Measurements from ENCODE around the gene ITFG1. TPM values are rescaled to one million over a fixed set of nuclear protein-coding genes. Genes with fewer than 3 reads are reported as not detected.

ITFG1 gene
- total RNA-seq, 1 experiment from 2014 or later, result 20.0 TPM

- H3K9ac ChIP-seq (ENCODE audit: low read length), result no peak overlapping the region
- ChIA-PET POLR2A (ENCODE audit: unreplicated experiment) (no interaction called here), CTCF (no interaction called here)
- H4K20me1 ChIP-seq (ENCODE audit: low read length), result no peaks in the 10 kb centered on the region
- no peak overlapping the region for H3K4me2 ChIP-seq (ENCODE audit: low read length)
- H3K9me3 ChIP-seq (ENCODE audit: low read length), result no peaks in the 10 kb centered on the region
- DNase-seq, result no peak
- H3K79me2 ChIP-seq (ENCODE audit: low read length), result no peaks in the 10 kb centered on the region
- H3F3A ChIP-seq (ENCODE audit: low read length, unreplicated experiment), result no peaks in the 10 kb centered on the region
- TF ChIP-seq EZH2phosphoT487 (IDR thresholded peaks at IDR 0.05; ENCODE audit: borderline replicate concordance, low read length), result no peak
- TF ChIP-seq CTCF (conservative IDR thresholded peaks at IDR 0.05; ENCODE audit: low read depth, low read length), result no peak
- TF ChIP-seq EZH2 (IDR thresholded peaks at IDR 0.05; ENCODE audit: low read length, unreplicated experiment), result no peak
- H3K36me3 ChIP-seq (ENCODE audit: low read depth, low read length), result no peaks in the 10 kb centered on the region
- H3K27me3 ChIP-seq (ENCODE audit: low read length), result no peaks in the 10 kb centered on the region
- BruUV-seq (replicated peaks), result no TSS peak
- no peak overlapping the region for H2AFZ ChIP-seq (ENCODE audit: low read length)
- H3K4me1 ChIP-seq (ENCODE audit: insufficient read depth, low read length), result no peaks in the 10 kb centered on the region
- no peaks in the 10 kb centered on the region for H3K9me2 ChIP-seq (replicated peaks; ENCODE audit: low read length)
- H3K4me3 ChIP-seq (ENCODE audit: low read length), result no peak overlapping the region
- no peak overlapping the region for H3K27ac ChIP-seq (ENCODE audit: low read length)
- intact Hi-C loops (cut with micrococcal nuclease), result no loop called here
- no peak for ATAC-seq
These were observed 224.1 kb downstream of the ITFG1 start for GRCh38 chr16:47236716-47237115.

GRCh38 chr16:47230296-47230695 lies 230.6 kb downstream of the ITFG1 start:
- Histone ChIP-seq H3K27me3 (ENCODE audit: low read length) (no peaks in the 10 kb centered on the region), H3K9me3 (ENCODE audit: low read length) (no peaks in the 10 kb centered on the region), H3K9ac (ENCODE audit: low read length) (no peak overlapping the region), H3K4me1 (ENCODE audit: insufficient read depth, low read length) (no peaks in the 10 kb centered on the region), H3K27ac (ENCODE audit: low read length) (no peak overlapping the region), H3K79me2 (ENCODE audit: low read length) (no peaks in the 10 kb centered on the region), H2AFZ (ENCODE audit: low read length) (no peak overlapping the region), H3K4me2 (ENCODE audit: low read length) (no peak overlapping the region), H3K36me3 (ENCODE audit: low read depth, low read length) (no peaks in the 10 kb centered on the region), H4K20me1 (ENCODE audit: low read length) (no peaks in the 10 kb centered on the region), H3K4me3 (ENCODE audit: low read length) (no peak overlapping the region), H3K9me2 (replicated peaks; ENCODE audit: low read length) (no peaks in the 10 kb centered on the region), H3F3A (ENCODE audit: low read length, unreplicated experiment) (no peaks in the 10 kb centered on the region)
- ChIA-PET POLR2A (ENCODE audit: unreplicated experiment) (interaction anchor here (0.6 kb wide), 1 partner anchor 191 kb away, joined by 5 read pairs; no protein-coding TSS in a partner anchor), CTCF (no interaction called here)
- DNase-seq (no peak), ATAC-seq (no peak)
- TF ChIP-seq CTCF (conservative IDR thresholded peaks at IDR 0.05; ENCODE audit: low read depth, low read length), result no peak
- no peak for TF ChIP-seq EZH2 (IDR thresholded peaks at IDR 0.05; ENCODE audit: low read length, unreplicated experiment)
- TF ChIP-seq EZH2phosphoT487 (IDR thresholded peaks at IDR 0.05; ENCODE audit: borderline replicate concordance, low read length), result no peak
- no TSS peak for BruUV-seq (replicated peaks)
- intact Hi-C loops (cut with micrococcal nuclease), result no loop called here

- Histone ChIP-seq H3K4me3 (ENCODE audit: low read length) (no peak overlapping the region), H3K27me3 (ENCODE audit: low read length) (no peaks in the 10 kb centered on the region), H3K4me1 (ENCODE audit: insufficient read depth, low read length) (no peaks in the 10 kb centered on the region), H3K9me2 (replicated peaks; ENCODE audit: low read length) (no peaks in the 10 kb centered on the region), H4K20me1 (ENCODE audit: low read length) (no peaks in the 10 kb centered on the region), H3K9me3 (ENCODE audit: low read length) (no peaks in the 10 kb centered on the region), H3F3A (ENCODE audit: low read length, unreplicated experiment) (no peaks in the 10 kb centered on the region), H3K27ac (ENCODE audit: low read length) (no peak overlapping the region), H3K79me2 (ENCODE audit: low read length) (no peaks in the 10 kb centered on the region), H2AFZ (ENCODE audit: low read length) (no peak overlapping the region), H3K36me3 (ENCODE audit: low read depth, low read length) (no peaks in the 10 kb centered on the region), H3K4me2 (ENCODE audit: low read length) (no peak overlapping the region), H3K9ac (ENCODE audit: low read length) (no peak overlapping the region)
- ATAC-seq (no peak), DNase-seq (no peak)
- TF ChIP-seq EZH2 (IDR thresholded peaks at IDR 0.05; ENCODE audit: low read length, unreplicated experiment), result no peak
- TF ChIP-seq CTCF (conservative IDR thresholded peaks at IDR 0.05; ENCODE audit: low read depth, low read length), result no peak
- TF ChIP-seq EZH2phosphoT487 (IDR thresholded peaks at IDR 0.05; ENCODE audit: borderline replicate concordance, low read length), result no peak
- ChIA-PET CTCF (no interaction called here), POLR2A (ENCODE audit: unreplicated experiment) (interaction anchor here (0.6 kb wide), 1 partner anchor 191 kb away, joined by 5 read pairs; no protein-coding TSS in a partner anchor)
- intact Hi-C loops (cut with micrococcal nuclease), result no loop called here
- no TSS peak for BruUV-seq (replicated peaks)
These were observed 231.5 kb downstream of the ITFG1 start for GRCh38 chr16:47229053-47230050.

Data from PC-3 (cell line).